Activated B cell treated with CpG ODN at 0.5 μM for 24 hours (primary cell): ENCODE results near the gene MGRN1. TPM values are rescaled to one million over a fixed set of nuclear protein-coding genes. Genes with fewer than 3 reads are reported as not detected.
A peak's percentile ranks its signal among the peaks of the same experiment; 100 is the strongest.

Source experiments
- ATAC-seq: fragments of 200-7000 bp; cut with Tn5 transposase; one replicate; pipeline ENCODE4 v1.10.0; 2021; ENCODE audit warnings: low read depth, mild to moderate bottlenecking, moderate library complexity
- CTCF ChIA-PET: fragments of 350-600 bp; sonication (Branson Sonifier 250); formaldehyde crosslinking; loops from one replicate; lab custom pipeline; 2021; ENCODE audit warnings: antibody characterized with exemption; lab: Charles Lee
- POLR2A ChIA-PET: fragments of 350-600 bp; sonication (Branson Sonifier 250); formaldehyde crosslinking; loops from one replicate; lab custom pipeline; 2021; ENCODE audit warnings: antibody characterized with exemption; lab: Charles Lee
- DNase-seq: peaks from one replicate; pipeline ENCODE4 v3.0.0; 2022
- H3K27ac Mint-ChIP-seq: one replicate; pipeline ENCODE4 v1.8.0; 2020; ENCODE audit warnings: mixed read lengths
- H3K27me3 Mint-ChIP-seq: one replicate; pipeline ENCODE4 v1.8.0; 2021; ENCODE audit warnings: mixed read lengths
- H3K36me3 Mint-ChIP-seq: one replicate; pipeline ENCODE4 v1.8.0; 2021; ENCODE audit warnings: low read depth, mixed read lengths
- H3K4me1 Mint-ChIP-seq: one replicate; pipeline ENCODE4 v1.8.0; 2021; ENCODE audit warnings: mixed read lengths
- H3K4me3 Mint-ChIP-seq: one replicate; pipeline ENCODE4 v1.8.0; 2020; ENCODE audit warnings: mild to moderate bottlenecking, mixed read lengths
- H3K9me3 Mint-ChIP-seq: one replicate; pipeline ENCODE4 v1.8.0; 2020; ENCODE audit warnings: mixed read lengths
- intact Hi-C: fragments of 100-400 bp; cut with micrococcal nuclease; formaldehyde crosslinking; loops from one replicate; pipeline ENCODE4 v1.15.1; 2024
- total RNA-seq: library from RNA; stranded (reverse); gene quantifications from 2 replicates; pipeline ENCODE4 v1.2.3, GENCODE V29; 2022
- TF ChIP-seq, protein P1 (sequence below): fragments of 200-600 bp; IDR thresholded peaks from one replicate; pipeline ENCODE4 v1.8.0; 2022; ENCODE audit warnings: antibody characterized with exemption, mild to moderate bottlenecking

Gene MGRN1
- total RNA-seq, 1 donor from 2014 or later: 88.6 TPM

DNA sequence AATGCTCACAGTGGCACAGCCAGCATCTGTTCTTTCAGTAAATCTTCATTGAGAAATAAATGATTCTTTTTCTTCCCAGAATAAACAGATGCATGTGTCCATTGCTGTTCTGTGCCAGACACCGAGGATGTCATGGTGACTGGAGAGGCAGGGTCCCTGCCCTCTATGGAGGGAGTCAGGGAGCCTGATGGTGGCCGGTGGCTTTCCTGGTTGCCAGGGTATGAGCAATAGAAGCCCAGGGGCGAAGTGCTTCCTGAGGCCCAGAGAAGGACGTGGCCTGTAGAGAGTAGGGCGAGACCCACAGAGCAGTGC is 38.8 kb downstream of the MGRN1 start:
- TF ChIP-seq, protein P1, sequence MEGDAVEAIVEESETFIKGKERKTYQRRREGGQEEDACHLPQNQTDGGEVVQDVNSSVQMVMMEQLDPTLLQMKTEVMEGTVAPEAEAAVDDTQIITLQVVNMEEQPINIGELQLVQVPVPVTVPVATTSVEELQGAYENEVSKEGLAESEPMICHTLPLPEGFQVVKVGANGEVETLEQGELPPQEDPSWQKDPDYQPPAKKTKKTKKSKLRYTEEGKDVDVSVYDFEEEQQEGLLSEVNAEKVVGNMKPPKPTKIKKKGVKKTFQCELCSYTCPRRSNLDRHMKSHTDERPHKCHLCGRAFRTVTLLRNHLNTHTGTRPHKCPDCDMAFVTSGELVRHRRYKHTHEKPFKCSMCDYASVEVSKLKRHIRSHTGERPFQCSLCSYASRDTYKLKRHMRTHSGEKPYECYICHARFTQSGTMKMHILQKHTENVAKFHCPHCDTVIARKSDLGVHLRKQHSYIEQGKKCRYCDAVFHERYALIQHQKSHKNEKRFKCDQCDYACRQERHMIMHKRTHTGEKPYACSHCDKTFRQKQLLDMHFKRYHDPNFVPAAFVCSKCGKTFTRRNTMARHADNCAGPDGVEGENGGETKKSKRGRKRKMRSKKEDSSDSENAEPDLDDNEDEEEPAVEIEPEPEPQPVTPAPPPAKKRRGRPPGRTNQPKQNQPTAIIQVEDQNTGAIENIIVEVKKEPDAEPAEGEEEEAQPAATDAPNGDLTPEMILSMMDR: no peak
- CTCF ChIA-PET: no interaction called here
- Mint-ChIP-seq H3K36me3 (peaks cover 39% of the 10 kb centered on the region), H3K4me3 (no peak overlapping the region), H3K27ac (peak overlapping the region; percentile 18), H3K9me3 (no peaks in the 10 kb centered on the region), H3K27me3 (no peaks in the 10 kb centered on the region), H3K4me1 (peaks cover 24% of the 10 kb centered on the region)
- POLR2A ChIA-PET: no interaction called here
- DNase-seq: no peak
- intact Hi-C loops: no loop called here
- ATAC-seq: no peak

DNA sequence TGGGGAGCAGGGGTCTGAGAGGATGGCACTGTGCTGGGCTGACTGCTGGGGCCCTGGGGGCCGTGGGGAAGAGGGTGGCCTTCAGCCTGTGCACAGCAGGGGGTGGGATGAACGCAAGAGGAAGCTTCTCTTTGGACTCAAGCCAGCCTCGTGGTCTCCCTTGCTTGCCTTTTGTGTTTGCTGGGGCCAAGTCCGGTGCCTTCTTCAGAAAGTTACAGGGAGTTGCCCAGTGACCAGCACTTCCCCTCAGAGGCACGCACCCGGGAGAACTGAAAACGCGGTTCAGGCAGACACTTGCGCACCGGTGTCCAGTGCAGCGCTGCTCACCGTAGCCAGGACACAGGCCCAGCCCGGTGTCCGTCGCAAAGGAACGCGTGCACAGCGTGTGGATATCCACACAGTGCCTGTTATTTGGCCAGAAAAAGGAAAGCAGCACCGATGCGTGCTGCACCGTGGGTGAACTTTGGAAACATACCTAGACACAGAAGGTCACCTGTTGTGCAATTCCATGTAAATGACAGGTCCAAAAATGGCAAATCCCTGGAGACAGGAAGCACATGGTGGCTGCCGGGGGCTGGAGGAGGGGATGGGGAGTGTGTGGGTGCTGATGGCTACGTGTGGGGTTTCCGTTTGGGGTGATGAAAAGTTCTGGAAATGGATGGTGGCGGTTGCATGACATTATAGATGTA is 39.3 kb downstream of the MGRN1 start:
- H3K36me3 Mint-ChIP-seq: peaks cover 34% of the 10 kb centered on the region
- ATAC-seq: peak; percentile 46
- no peak for DNase-seq
- intact Hi-C loops: no loop called here
- ChIA-PET CTCF (no interaction called here), POLR2A (no interaction called here)
- no peak overlapping the region for H3K4me3 Mint-ChIP-seq
- no peaks in the 10 kb centered on the region for H3K27me3 Mint-ChIP-seq
- H3K27ac Mint-ChIP-seq: peak overlapping the region; percentile 42
- no peaks in the 10 kb centered on the region for H3K9me3 Mint-ChIP-seq
- TF ChIP-seq, protein P1: no peak
- peaks cover 24% of the 10 kb centered on the region for H3K4me1 Mint-ChIP-seq

GRCh38 chr16:4664538-4665418 is 40.2 kb downstream of the MGRN1 start:
- ChIA-PET CTCF (no interaction called here), POLR2A (no interaction called here)
- H3K27me3 Mint-ChIP-seq: no peaks in the 10 kb centered on the region
- H3K9me3 Mint-ChIP-seq: no peaks in the 10 kb centered on the region
- H3K4me3 Mint-ChIP-seq: peak overlapping the region; percentile 32
- H3K27ac Mint-ChIP-seq: peak overlapping the region; percentile 33
- TF ChIP-seq, protein P1: no peak
- ATAC-seq (peak; percentile 61), DNase-seq (no peak)
- peaks cover 31% of the 10 kb centered on the region for H3K36me3 Mint-ChIP-seq
- intact Hi-C loops: no loop called here
- peaks cover 24% of the 10 kb centered on the region for H3K4me1 Mint-ChIP-seq

- Mint-ChIP-seq H3K4me3 (no peak overlapping the region), H3K9me3 (no peaks in the 10 kb centered on the region), H3K36me3 (peaks cover 40% of the 10 kb centered on the region), H3K4me1 (peaks cover 24% of the 10 kb centered on the region), H3K27me3 (no peaks in the 10 kb centered on the region), H3K27ac (no peak overlapping the region)
- TF ChIP-seq, protein P1: no peak
- DNase-seq: no peak
- POLR2A ChIA-PET: no interaction called here
- CTCF ChIA-PET: no interaction called here
- no peak for ATAC-seq
- intact Hi-C loops: no loop called here
Measured at GRCh38 chr16:4666537-4667202, 42.0 kb downstream of the MGRN1 start.
